NCI-H2107 (cell line): ENCODE measurements around the gene CYTH3.
A peak's percentile ranks its signal among the peaks of the same experiment; 100 is the strongest.
"Not testable (repeated sequence)": the region's sequence is repeated elsewhere in the genome, so short reads cannot be mapped to it uniquely, and the experiment has no call there.

Experiments
- DNase-seq: peaks from one replicate; lab custom pipeline; 2025; lab: John Stamatoyannopoulos, UW

Gene CYTH3

GRCh38 chr7:6283391-6284054, 11.1 kb upstream of the CYTH3 start:
- not testable (repeated sequence) for DNase-seq

GRCh38 chr7:6279937-6280336, 7.5 kb upstream of the CYTH3 start:
- DNase-seq = no peak

DNA sequence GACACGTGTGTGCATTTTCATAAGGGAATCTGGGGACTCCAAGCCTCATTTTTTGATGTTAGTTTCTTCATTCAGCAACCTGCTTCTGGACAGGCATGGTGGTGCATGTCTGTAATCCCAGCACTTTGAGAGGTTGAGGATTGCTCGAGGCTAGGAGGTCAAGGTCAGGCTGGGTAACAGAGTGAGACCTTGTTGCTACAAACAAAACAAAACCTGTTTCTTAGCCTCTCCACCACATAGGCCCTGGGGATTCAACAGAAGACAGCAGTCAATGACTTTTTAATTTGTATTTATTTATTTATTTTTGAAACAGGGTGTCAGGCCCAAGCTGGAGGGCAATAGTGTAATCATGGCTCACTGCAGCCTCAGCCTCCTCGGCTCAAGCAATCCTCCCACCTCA, 6.9 kb upstream of the CYTH3 start:
- DNase-seq = no peak

DNA sequence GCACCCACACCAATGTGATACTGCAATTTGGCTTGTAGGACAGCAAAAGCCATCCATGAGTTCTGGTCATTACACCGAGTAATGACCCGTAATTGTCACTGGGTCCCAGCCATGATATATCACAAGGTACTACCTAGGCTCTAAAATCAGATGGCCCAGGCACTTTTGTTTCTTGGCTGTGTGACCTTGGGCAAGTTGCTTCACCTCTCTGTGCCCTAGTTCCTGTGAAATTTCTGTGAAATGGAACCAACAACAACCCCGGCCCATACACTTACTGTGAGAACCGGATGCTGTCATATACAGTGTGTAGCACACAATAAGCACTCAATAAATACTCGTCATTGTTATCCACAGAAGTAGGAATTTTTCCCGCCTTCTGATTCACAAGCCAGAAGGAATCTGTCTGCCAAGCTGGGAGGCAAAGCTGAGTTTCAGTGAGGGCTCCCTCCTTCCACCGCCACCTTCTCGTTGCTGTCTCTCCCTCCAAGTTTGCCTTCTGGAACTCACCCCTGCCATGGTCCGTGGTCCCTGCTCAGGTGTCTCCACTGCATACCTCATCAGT, 6.4 kb upstream of the CYTH3 start:
- no peak for DNase-seq

- no peak for DNase-seq
Measured at GRCh38 chr7:6277476-6277875, 5.1 kb upstream of the CYTH3 start.

DNA sequence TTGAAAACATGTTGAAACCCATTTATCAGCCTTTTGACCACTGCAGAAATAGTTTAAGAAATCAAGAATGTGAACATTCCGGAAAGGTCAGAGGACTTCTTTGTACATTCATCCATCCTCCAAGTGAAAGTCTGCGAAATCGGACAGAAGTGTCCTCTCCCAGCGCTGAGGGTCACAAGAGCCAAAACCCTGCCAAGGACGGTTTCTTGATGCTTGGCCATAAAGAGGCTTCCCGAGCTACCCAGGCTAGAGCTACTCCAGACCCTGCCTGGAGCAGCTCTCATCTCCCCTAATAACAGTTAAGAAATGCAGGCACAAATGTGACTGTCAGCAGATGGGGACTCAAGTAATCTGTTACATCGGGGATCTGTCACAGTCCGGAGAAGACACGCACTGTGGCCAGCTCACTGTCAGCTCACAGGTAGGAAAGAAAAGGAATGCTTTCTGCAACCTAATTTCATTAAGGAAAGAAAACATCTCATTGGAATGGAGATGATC, 4.5 kb upstream of the CYTH3 start:
- no peak for DNase-seq

DNA sequence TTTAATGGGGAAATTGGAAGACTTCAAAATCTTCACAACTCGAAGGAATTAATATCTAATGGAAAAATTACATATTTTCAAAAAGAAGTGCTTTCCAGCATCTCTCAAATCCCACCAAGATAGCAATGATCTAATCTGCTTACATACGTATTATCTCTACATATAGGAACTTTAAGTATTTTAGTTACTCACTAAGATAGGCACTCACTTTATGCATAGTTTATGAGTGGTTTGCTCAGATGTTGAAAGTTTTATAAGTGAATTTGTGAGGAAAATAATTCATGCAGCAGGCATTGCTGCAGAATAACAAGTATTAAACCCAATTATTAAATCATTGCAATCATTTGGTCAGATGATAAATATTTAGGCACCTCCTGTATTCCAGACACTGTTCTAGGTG, 2.3 kb upstream of the CYTH3 start:
- no peak for DNase-seq

GRCh38 chr7:6273917-6274630, 1.6 kb upstream of the CYTH3 start:
- no peak for DNase-seq

DNA sequence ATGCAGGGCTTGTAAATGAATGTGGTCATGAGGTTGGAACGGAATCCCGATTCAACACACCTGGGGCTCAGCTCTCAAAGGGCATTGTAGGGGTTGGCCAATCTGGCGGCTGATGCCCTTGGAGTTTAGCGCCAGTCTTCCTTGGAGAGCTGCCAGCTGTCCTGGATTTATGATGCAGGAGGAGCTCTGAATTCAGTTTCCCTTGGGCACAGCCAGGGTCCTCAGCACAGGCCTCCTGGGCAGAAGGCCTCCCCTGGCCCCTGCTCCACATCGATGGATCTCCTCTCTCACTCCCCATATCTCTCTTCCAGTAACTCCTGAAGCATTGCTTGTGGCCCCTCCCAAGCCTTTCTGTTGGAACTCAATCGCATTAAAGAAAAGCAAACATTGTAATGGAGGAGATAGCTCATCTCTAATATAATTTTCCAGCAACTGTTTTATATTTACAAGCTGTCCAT, 985 bp upstream of the CYTH3 start:
- DNase-seq = peak; percentile 91

DNA sequence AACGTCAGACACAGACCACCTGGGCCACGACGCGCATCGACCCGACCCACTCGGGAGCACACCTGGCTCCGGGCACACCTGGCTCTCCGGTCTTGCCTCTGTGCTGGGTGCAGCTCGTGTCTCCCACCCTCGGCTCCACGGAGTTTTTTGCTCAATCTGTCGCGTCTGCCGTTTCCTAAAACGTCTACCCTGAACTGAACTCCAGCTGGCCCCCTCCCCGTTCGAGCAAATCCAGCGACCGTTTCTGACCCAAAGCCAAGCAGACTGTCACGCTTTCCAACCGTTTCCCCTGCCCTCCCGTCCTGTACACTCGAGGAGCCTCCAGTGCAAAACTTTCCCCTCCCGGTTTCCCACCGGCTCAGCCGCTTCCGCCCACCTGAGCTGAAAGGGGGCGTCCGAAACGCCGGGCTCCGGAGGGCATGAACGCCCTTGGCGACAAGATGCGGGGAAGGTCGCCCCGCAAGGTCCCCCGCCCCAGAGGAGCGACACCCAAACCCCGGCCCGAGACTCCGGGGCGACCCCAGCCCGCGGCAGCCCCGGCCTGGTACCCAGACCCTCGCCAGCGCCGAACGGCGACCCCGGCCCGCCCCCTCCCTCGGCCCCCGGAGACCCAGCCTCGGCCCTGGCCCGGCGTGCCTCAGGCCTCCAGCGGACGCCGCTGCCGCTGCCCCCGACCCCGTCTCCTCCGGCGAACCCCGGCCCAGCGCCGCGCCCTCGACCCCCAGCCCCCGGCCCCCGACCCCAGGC, 557 bp downstream of the CYTH3 start:
- DNase-seq = no peak

DNA sequence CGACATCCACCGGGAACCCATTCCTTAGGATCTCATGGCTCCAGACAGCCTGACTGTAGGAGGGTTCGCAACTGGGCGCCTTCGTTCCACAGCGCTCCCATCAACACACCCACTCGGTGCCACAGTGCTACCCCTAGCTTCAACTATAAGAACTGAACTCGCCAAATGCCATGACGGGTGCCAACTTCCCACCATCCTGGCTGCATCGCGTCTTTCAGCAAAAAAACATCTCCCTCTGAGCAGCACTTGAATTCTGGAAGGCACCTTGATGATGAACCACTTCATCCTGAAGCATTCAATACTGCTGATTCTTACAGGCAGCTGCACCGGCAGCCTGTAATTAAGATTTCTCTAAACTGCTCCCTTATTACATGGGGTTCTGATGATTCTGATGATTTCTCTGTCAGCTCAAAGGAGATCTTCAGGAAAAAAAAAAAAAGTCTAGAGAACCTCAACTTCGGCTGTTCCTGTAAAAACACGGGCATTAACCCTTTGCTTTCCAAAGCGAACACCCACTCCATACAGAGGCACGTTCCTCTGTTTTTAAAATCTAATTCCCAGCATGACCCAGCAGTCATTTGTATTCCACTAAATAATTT, 1.3 kb downstream of the CYTH3 start:
- DNase-seq = peak; percentile 49

DNA sequence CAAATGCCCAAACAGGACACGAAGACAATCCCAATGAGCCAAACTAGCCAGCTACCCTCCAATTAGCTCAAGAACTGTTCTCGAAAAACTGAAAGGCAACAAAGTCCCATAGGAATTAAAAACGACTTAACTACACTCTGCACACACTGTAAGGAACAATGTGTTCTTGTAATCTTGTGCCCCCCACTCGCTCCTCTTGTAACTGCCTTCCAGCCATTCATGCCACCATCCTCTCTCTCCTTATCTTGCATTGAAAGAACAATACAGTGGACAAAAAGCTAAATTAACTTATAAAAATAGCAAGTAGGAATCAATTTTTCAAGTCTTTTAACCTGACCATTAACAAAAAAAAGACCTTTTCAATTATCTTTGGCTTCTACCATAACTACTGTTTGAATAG, 2.9 kb downstream of the CYTH3 start:
- no peak for DNase-seq

DNA sequence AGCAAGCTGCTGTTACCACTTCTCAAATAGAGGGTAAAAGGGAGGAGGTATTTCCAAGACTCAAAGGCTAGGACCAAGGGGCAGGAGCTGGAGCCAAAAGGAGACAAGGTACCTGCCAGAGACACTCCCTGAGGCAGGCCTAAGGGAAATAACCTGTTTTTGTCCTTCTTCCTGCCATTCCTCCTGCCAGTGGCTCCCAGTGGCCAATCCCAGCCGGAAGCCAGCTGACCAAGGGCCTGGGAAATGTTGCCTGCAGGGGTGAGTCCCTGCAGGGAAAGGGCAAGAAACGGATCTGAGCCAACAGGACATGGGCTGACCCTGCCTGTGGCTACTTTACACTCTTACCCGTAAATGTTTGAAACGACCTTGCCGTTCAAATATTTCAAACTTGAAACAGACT, 3.5 kb downstream of the CYTH3 start:
- no peak for DNase-seq

DNA sequence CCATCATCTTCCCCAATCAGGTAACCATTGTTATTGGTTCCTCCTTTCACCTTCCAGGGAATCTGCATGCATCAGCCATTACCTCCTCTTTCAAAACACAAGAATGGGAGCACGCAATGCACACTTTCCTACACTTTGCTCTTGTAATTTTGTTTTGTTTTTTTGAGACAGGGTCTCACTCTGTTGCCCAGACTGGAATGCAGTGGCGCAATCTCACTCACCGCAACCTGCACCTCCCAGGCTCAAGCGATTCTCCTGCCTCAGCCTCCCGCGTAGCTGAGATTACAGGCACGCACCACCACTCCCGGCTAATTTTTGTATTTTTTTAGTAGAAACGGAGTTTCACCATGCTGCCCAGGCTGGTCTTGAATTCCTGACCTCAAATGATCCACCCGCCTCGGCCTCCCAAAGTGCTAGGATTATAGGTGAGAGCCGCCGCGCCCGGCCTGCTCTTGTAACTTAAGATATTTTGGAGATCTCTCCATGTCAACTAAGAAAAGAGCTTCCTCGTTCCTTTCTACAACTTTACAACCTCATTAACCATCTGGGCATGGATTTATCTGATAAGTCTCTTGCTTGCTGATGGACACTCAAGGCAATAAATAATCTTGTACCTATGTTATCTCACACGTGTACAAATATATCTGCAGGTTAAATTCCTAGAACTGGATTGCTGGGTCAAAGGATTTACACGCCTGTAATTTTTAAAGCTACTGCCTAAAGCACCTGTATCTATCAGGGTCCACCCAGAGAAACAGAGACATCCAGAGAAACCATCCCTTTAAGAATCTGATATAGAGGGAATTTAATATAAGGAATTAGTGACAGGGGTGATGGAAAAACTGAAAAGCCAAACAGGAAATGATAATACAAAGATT, 4.2 kb downstream of the CYTH3 start:
- no peak for DNase-seq

- DNase-seq = no peak
Measured at GRCh38 chr7:6266699-6267098, 5.7 kb downstream of the CYTH3 start.

DNA sequence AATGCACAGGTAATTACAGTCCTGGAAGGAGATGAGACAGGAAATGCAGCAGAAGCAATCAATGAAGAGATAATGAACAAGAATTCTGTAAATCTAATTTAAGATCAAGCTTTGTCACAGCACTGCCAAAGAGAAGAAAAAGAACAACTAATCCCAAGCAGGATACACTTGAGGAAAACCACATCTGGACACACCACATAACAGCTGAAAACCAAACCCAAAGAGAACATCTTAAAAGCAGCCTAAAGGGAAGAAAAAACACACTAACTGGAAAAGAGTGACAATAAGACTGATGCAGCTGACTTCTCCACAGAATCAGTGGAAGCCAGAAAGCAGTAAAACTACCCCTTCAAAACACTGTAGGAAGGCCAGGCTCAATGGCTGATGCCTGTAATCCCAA, 10.2 kb downstream of the CYTH3 start:
- no peak for DNase-seq

- DNase-seq = no peak
Measured at GRCh38 chr7:6261699-6262098, 10.7 kb downstream of the CYTH3 start.

DNA sequence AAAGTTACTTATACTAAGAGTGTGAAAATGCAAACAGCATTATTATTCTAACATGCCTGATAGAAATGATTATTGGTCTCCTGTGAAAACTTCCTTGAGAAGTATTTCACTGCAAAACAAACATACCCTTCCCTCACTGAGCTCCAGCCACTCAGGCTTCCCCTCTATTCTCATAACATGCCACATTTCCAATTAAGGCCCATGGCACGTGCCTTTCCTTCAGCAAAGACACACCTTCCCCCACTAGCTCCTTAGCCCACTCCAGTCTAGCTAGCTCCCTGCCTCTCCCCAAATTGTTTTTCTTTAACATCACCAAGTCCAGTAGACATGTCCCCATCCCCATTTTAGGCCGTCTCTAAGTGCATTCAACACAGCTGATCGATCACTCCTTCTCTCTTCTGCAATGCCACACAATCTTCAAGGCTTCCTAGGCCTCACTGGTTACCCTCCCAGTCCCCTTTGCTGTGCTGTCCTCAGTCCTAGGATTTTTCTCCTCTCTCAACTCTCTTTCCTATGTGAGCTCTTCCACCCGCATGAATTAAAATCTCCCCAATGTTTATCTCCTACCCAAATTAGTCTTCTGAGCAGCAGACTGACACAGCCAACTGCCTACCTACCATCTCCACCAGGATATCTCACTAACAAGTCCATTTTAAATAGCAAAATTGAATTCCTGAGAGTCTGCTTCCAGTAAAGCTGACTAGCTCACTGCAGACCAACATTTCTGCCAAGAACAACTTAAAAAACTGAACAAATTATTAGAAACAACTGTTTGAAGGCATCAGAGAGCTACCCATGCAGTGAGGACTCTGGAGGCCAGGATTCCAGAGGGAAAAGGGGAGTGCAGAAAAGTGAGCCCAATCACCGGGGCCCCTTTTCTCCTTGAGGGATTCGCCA, 11.9 kb downstream of the CYTH3 start:
- no peak for DNase-seq

GRCh38 chr7:6259257-6259656, 13.2 kb downstream of the CYTH3 start:
- no peak for DNase-seq
